IMR-90 (cell line): Measurements from ENCODE around the gene CEMP1.

Experiments
- BHLHE40 ChIP-seq: fragments of 150-350 bp; IDR thresholded peaks from 2 replicates; pipeline ENCODE4 v1.6.1; 2016; ENCODE audit warnings: mild to moderate bottlenecking, low read depth, low read length
- CEBPB ChIP-seq: IDR thresholded peaks from 2 replicates; pipeline ENCODE4 v1.6.1; 2012; ENCODE audit warnings: low read depth, low read length, improper control_type of control experiment
- CHD1 ChIP-seq: IDR thresholded peaks from 2 replicates; pipeline ENCODE4 v1.6.1; 2012; ENCODE audit warnings: low read depth, low read length, improper control_type of control experiment
- CTCF ChIP-seq: conservative IDR thresholded peaks from 2 replicates; pipeline ENCODE4 v1.5.1; 2012; ENCODE audit warnings: mild to moderate bottlenecking, low read depth, low read length, improper control_type of control experiment
- FOS ChIP-seq: fragments of 150-350 bp; IDR thresholded peaks from 2 replicates; pipeline ENCODE4 v1.6.1; 2016; ENCODE audit warnings: low read depth, low read length
- POLR2A ChIP-seq: IDR thresholded peaks from 2 replicates; pipeline ENCODE4 v1.6.1; 2012; ENCODE audit warnings: mild to moderate bottlenecking, low read depth, low read length
- RCOR1 ChIP-seq: IDR thresholded peaks from 2 replicates; pipeline ENCODE4 v1.6.1; 2012; ENCODE audit warnings: mild to moderate bottlenecking, low read length, improper control_type of control experiment; ENCODE audit not compliant: insufficient replicate concordance
- RFX5 ChIP-seq: IDR thresholded peaks from 2 replicates; pipeline ENCODE4 v1.8.0; 2012; ENCODE audit warnings: low read depth, mild to moderate bottlenecking, low read length, moderate library complexity
- USF2 ChIP-seq: fragments of 150-350 bp; IDR thresholded peaks from 2 replicates; pipeline ENCODE4 v1.6.1; 2017; ENCODE audit warnings: mild to moderate bottlenecking, antibody characterized with exemption, low read length, low read depth

GRCh38 chr16:2493605-2494004, 37.6 kb downstream of the CEMP1 start:
- no peak for TF ChIP-seq RCOR1
- no peak for TF ChIP-seq CHD1
- TF ChIP-seq CTCF = no peak
- TF ChIP-seq RFX5 = no peak
- no peak for TF ChIP-seq POLR2A
- TF ChIP-seq CEBPB = no peak
- TF ChIP-seq BHLHE40 = no peak
- TF ChIP-seq USF2 = no peak
- no peak for TF ChIP-seq FOS
